NCI-H2081 treated with DMSO at 0.1 percent for 48 hours (cell line): ENCODE data around the gene RABGEF1.

Experiments used
- DNase-seq: peaks from one replicate; lab custom pipeline; 2025; lab: John Stamatoyannopoulos, UW

RABGEF1 gene

DNA sequence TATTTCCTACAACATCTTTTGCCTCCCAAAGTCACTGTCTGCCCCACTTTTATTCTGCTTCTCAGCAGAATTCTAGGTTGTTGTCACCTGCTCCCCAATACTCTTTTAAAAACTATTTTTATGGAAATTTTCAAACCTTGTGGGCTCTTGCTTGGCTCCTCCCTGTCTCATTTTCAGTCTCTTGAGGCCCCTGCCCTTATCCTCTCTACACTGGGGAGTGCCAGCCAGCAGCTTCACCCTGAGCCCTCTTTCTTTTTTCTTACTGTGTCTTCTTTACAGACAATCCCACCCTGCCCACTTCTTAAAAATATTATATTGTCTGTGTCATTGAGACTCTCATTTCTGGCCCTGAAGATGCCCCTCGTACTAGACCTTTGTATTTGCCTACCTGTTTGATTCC is 118.8 kb downstream of the RABGEF1 start:
- no peak for DNase-seq

DNA sequence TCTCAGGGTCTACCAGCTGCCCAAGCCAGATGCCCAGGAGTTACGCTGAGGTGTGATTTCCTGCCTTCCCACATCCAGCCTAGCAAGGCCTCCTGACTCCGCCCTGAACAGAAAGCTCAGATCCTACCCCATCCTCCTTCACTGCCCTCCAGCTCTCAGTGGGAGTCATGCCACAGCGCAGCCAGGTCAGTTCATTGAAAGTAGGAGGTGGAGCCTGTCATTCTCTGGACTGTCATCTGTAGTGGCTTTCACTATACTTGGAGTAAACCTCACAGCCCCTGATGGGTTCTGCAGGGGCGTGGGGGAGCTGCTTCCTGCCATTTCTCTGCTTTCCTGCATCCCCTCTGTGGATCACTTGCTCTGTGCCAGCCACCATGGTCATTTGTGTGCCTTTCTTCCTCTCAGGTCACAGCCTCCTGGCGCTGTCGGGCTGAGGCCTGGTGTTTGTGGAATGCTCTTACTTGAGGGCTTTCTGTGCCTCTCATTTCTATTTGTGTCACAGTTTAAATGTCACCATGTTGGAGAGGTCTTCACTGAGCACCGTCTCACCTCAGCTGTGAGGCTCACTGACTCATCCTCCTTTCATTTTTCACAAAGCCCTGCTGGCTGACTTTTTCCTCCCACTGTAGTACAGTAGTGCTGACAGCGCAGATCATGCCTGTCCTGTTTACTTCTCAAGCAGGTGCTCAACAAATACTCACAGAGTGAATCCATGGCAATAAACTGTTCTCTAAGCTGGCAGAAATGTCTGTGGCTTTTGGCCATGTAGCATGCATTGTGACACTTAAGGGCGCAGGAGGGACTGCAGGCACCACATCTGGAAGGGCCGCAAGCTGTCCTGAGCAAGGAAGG is 119.5 kb downstream of the RABGEF1 start:
- no peak for DNase-seq

DNA sequence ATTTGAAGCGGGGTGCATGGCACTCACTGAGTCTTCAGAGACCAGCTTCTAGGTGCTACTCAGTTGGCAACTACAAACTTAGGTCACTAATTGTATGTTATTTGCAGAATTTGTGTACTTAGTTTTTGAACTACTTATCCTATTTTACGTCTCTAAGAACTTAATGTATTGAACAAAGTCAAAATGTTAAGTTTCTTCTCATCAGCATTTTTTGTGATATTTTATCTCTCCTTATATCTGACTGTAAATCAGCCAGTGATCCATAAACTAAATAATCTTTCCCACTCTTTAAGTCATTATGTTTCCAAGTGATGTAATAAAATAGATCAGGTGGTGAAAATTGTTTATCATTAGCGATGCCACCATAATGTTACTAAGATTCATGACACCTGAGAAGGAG is 120.2 kb downstream of the RABGEF1 start:
- no peak for DNase-seq
